ENCODE results near the gene ABHD16B.
"Not testable (repeated sequence)": the region's sequence is repeated elsewhere in the genome, so short reads cannot be mapped to it uniquely, and the experiment has no call there.

ABHD16B gene

GRCh38 chr20:63853733-63854068, 7.6 kb upstream of the ABHD16B start:
- H3K27ac ChIP-seq (ENCODE audit: low read depth, low read length), result not testable (repeated sequence)

GRCh38 chr20:63854069-63854765, 7.1 kb upstream of the ABHD16B start:
- Histone ChIP-seq H3K27me3 (ENCODE audit: control insufficient read depth, insufficient read depth, low read length) (peaks cover 17% of the 10 kb centered on the region), H3K4me3 (ENCODE audit: low read length) (peak overlapping the region; percentile 8), H3K4me1 (ENCODE audit: control insufficient read depth, insufficient read depth, low read length) (peaks cover 4% of the 10 kb centered on the region), H3K27ac (ENCODE audit: low read depth, low read length) (peak overlapping the region; percentile 32), H3K36me3 (ENCODE audit: control insufficient read depth, insufficient read depth, low read length) (no peaks in the 10 kb centered on the region), H3K9ac (ENCODE audit: low read length) (no peak overlapping the region)

More at GRCh38 chr20:63853733-63854068, 7.6 kb upstream of the ABHD16B start:
- H3K4me3 ChIP-seq (ENCODE audit: low read length); H3K9ac ChIP-seq (ENCODE audit: low read length); H3K36me3 ChIP-seq (ENCODE audit: control insufficient read depth, insufficient read depth, low read length); H3K4me1 ChIP-seq (ENCODE audit: control insufficient read depth, insufficient read depth, low read length): not testable (repeated sequence)
- peaks cover 17% of the 10 kb centered on the region for H3K27me3 ChIP-seq (ENCODE audit: control insufficient read depth, insufficient read depth, low read length)

- peak overlapping the region; percentile 8 for H3K4me3 ChIP-seq (ENCODE audit: low read length)
- no peaks in the 10 kb centered on the region for H3K36me3 ChIP-seq (ENCODE audit: control insufficient read depth, insufficient read depth, low read length)
- peaks cover 17% of the 10 kb centered on the region for H3K27me3 ChIP-seq (ENCODE audit: control insufficient read depth, insufficient read depth, low read length)
- H3K27ac ChIP-seq (ENCODE audit: low read depth, low read length), result no peak overlapping the region
- peaks cover 4% of the 10 kb centered on the region for H3K4me1 ChIP-seq (ENCODE audit: control insufficient read depth, insufficient read depth, low read length)
- H3K9ac ChIP-seq (ENCODE audit: low read length), result no peak overlapping the region
Observed at GRCh38 chr20:63854766-63855362, 6.4 kb upstream of the ABHD16B start.

- Histone ChIP-seq H3K36me3 (ENCODE audit: control insufficient read depth, insufficient read depth, low read length) (no peaks in the 10 kb centered on the region), H3K9ac (ENCODE audit: low read length) (no peak overlapping the region), H3K4me3 (ENCODE audit: low read length) (no peak overlapping the region), H3K4me1 (ENCODE audit: control insufficient read depth, insufficient read depth, low read length) (peaks cover 4% of the 10 kb centered on the region), H3K27ac (ENCODE audit: low read depth, low read length) (no peak overlapping the region), H3K27me3 (ENCODE audit: control insufficient read depth, insufficient read depth, low read length) (peaks cover 17% of the 10 kb centered on the region)
Observed at GRCh38 chr20:63855363-63856097, 5.8 kb upstream of the ABHD16B start.

GRCh38 chr20:63856098-63856511, 5.2 kb upstream of the ABHD16B start:
- no peak overlapping the region for H3K9ac ChIP-seq (ENCODE audit: low read length)
- peaks cover 17% of the 10 kb centered on the region for H3K27me3 ChIP-seq (ENCODE audit: control insufficient read depth, insufficient read depth, low read length)

GRCh38 chr20:63857764-63858392, 3.4 kb upstream of the ABHD16B start:
- Histone ChIP-seq H3K27me3 (ENCODE audit: control insufficient read depth, insufficient read depth, low read length) (peaks cover 17% of the 10 kb centered on the region), H3K9ac (ENCODE audit: low read length) (no peak overlapping the region), H3K4me3 (ENCODE audit: low read length) (no peak overlapping the region), H3K36me3 (ENCODE audit: control insufficient read depth, insufficient read depth, low read length) (peaks cover 5% of the 10 kb centered on the region), H3K4me1 (ENCODE audit: control insufficient read depth, insufficient read depth, low read length) (peaks cover 4% of the 10 kb centered on the region), H3K27ac (ENCODE audit: low read depth, low read length) (no peak overlapping the region)

More at GRCh38 chr20:63856098-63856511, 5.2 kb upstream of the ABHD16B start:
- no peak overlapping the region for H3K27ac ChIP-seq (ENCODE audit: low read depth, low read length)
- H3K4me3 ChIP-seq (ENCODE audit: low read length), result no peak overlapping the region
- peaks cover 4% of the 10 kb centered on the region for H3K4me1 ChIP-seq (ENCODE audit: control insufficient read depth, insufficient read depth, low read length)
- H3K36me3 ChIP-seq (ENCODE audit: control insufficient read depth, insufficient read depth, low read length), result no peaks in the 10 kb centered on the region

GRCh38 chr20:63858393-63859165, 2.7 kb upstream of the ABHD16B start:
- peaks cover 4% of the 10 kb centered on the region for H3K4me1 ChIP-seq (ENCODE audit: control insufficient read depth, insufficient read depth, low read length)
- H3K27me3 ChIP-seq (ENCODE audit: control insufficient read depth, insufficient read depth, low read length), result peaks cover 17% of the 10 kb centered on the region
- peaks cover 5% of the 10 kb centered on the region for H3K36me3 ChIP-seq (ENCODE audit: control insufficient read depth, insufficient read depth, low read length)
- H3K27ac ChIP-seq (ENCODE audit: low read depth, low read length), result no peak overlapping the region
- peak overlapping the region; percentile 32 for H3K9ac ChIP-seq (ENCODE audit: low read length)
- no peak overlapping the region for H3K4me3 ChIP-seq (ENCODE audit: low read length)

GRCh38 chr20:63859166-63859699, 2.1 kb upstream of the ABHD16B start:
- Histone ChIP-seq H3K4me1 (ENCODE audit: control insufficient read depth, insufficient read depth, low read length) (peaks cover 4% of the 10 kb centered on the region), H3K4me3 (ENCODE audit: low read length) (no peak overlapping the region)

GRCh38 chr20:63860325-63861051, 810 bp upstream of the ABHD16B start:
- Histone ChIP-seq H3K4me1 (ENCODE audit: control insufficient read depth, insufficient read depth, low read length) (peaks cover 2% of the 10 kb centered on the region), H3K36me3 (ENCODE audit: control insufficient read depth, insufficient read depth, low read length) (peaks cover 5% of the 10 kb centered on the region), H3K9ac (ENCODE audit: low read length) (no peak overlapping the region), H3K4me3 (ENCODE audit: low read length) (no peak overlapping the region), H3K27ac (ENCODE audit: low read depth, low read length) (no peak overlapping the region), H3K27me3 (ENCODE audit: control insufficient read depth, insufficient read depth, low read length) (peaks cover 8% of the 10 kb centered on the region)

More at GRCh38 chr20:63859166-63859699, 2.1 kb upstream of the ABHD16B start:
- H3K27me3 ChIP-seq (ENCODE audit: control insufficient read depth, insufficient read depth, low read length), result peaks cover 15% of the 10 kb centered on the region
- peaks cover 5% of the 10 kb centered on the region for H3K36me3 ChIP-seq (ENCODE audit: control insufficient read depth, insufficient read depth, low read length)
- no peak overlapping the region for H3K9ac ChIP-seq (ENCODE audit: low read length)
- H3K27ac ChIP-seq (ENCODE audit: low read depth, low read length), result no peak overlapping the region

GRCh38 chr20:63861981-63862901, 943 bp downstream of the ABHD16B start:
- Histone ChIP-seq H3K9ac (ENCODE audit: low read length) (no peak overlapping the region), H3K27ac (ENCODE audit: low read depth, low read length) (no peak overlapping the region), H3K36me3 (ENCODE audit: control insufficient read depth, insufficient read depth, low read length) (peaks cover 5% of the 10 kb centered on the region), H3K4me1 (ENCODE audit: control insufficient read depth, insufficient read depth, low read length) (peaks cover 4% of the 10 kb centered on the region), H3K27me3 (ENCODE audit: control insufficient read depth, insufficient read depth, low read length) (no peaks in the 10 kb centered on the region), H3K4me3 (ENCODE audit: low read length) (no peak overlapping the region)

Data from rectal smooth muscle tissue (tissue), 1 donor.